ENCODE results near the gene PCDHA8. TPM values are rescaled to one million over a fixed set of nuclear protein-coding genes. Genes with fewer than 3 reads are reported as not detected.
"Not testable (repeated sequence)": the region's sequence is repeated elsewhere in the genome, so short reads cannot be mapped to it uniquely, and the experiment has no call there.

PCDHA8 gene
- total and polyA plus RNA-seq, 5 donors from 2014 or later: not detected

DNA sequence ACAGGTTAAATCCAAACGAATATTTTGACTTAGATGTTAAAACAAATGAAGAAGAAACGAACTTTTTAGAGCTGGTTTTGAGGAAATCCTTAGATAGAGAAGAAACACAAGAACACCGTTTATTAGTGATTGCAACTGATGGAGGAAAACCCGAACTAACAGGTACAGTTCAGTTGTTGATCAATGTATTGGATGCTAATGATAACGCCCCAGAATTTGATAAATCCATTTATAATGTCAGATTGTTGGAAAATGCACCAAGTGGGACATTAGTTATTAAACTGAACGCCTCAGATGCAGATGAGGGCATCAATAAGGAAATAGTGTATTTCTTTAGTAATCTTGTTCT lies 18.7 kb upstream of the PCDHA8 start:
- no peaks in the 10 kb centered on the region for H3K4me1 ChIP-seq (ENCODE audit: control insufficient read depth, insufficient read depth, low read length, poor library complexity, severe bottlenecking)
- H3K27me3 Mint-ChIP-seq: no peaks in the 10 kb centered on the region
- H3K36me3 Mint-ChIP-seq: no peaks in the 10 kb centered on the region
- peaks cover 0 to 25% (median 4%) of the 10 kb centered on the region in 7 donors for H3K9me3 Mint-ChIP-seq
- H3K4me3 ChIP-seq (ENCODE audit: low read depth, low read length): no peak overlapping the region
- H3K36me3 ChIP-seq (ENCODE audit: control insufficient read depth, insufficient read depth, low read length): no peaks in the 10 kb centered on the region
- no peaks in the 10 kb centered on the region for H3K27me3 ChIP-seq (ENCODE audit: control insufficient read depth, insufficient read depth, low read length)
- H3K4me1 Mint-ChIP-seq: no peaks in the 10 kb centered on the region
- H3K27ac Mint-ChIP-seq: no peak overlapping the region
- H3K9me3 ChIP-seq (ENCODE audit: control insufficient read depth in 2 of 2, low read length in 2 of 2): peaks cover 17 to 30% of the 10 kb centered on the region in 2 experiments
- no peak overlapping the region for H3K4me3 Mint-ChIP-seq
- no peak overlapping the region for H3K27ac ChIP-seq (ENCODE audit: insufficient read depth, low read length, poor library complexity, severe bottlenecking)
- no peak for DNase-seq
- ATAC-seq (ENCODE audit: low read depth in 2 of 2): no peak

DNA sequence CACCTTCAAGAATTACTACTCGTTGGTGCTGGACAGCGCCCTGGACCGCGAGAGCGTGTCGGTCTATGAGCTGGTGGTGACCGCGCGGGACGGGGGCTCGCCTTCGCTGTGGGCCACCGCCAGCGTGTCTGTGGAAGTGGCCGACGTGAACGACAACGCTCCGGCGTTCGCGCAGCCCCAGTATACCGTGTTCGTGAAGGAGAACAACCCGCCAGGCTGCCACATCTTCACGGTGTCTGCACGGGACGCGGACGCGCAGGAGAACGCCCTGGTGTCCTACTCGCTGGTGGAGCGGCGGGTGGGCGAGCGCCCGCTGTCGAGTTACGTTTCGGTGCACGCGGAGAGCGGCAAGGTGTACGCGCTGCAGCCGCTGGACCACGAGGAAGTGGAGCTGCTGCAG lies 18.0 kb upstream of the PCDHA8 start:
- not testable (repeated sequence) for H3K27ac ChIP-seq (ENCODE audit: insufficient read depth, low read length, poor library complexity, severe bottlenecking); DNase-seq; ATAC-seq (ENCODE audit: low read depth in 2 of 2); H3K27me3 Mint-ChIP-seq; H3K4me3 Mint-ChIP-seq; H3K27ac Mint-ChIP-seq; H3K4me3 ChIP-seq (ENCODE audit: low read depth, low read length); H3K36me3 ChIP-seq (ENCODE audit: control insufficient read depth, insufficient read depth, low read length); H3K4me1 ChIP-seq (ENCODE audit: control insufficient read depth, insufficient read depth, low read length, poor library complexity, severe bottlenecking); H3K4me1 Mint-ChIP-seq; H3K36me3 Mint-ChIP-seq; H3K27me3 ChIP-seq (ENCODE audit: control insufficient read depth, insufficient read depth, low read length)
- H3K9me3 Mint-ChIP-seq: peaks cover 0 to 27% (median 5%) of the 10 kb centered on the region in 7 donors
- H3K9me3 ChIP-seq (ENCODE audit: control insufficient read depth in 2 of 2, low read length in 2 of 2): peaks cover 19 to 35% of the 10 kb centered on the region in 2 experiments

DNA sequence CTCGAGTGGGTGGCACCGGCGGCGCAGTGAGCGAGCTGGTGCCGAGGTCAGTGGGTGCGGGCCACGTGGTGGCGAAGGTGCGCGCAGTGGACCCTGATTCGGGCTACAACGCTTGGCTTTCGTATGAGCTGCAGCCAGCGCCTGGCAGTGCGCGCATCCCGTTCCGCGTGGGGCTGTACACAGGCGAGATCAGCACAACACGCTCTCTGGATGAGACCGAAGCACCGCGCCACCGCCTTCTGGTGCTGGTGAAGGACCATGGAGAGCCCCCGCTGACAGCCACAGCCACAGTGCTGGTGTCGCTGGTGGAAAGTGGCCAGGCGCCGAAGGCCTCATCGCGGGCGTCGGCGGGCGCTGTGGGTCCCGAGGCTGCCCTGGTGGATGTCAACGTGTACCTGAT lies 17.5 kb upstream of the PCDHA8 start:
- H3K4me3 ChIP-seq (ENCODE audit: low read depth, low read length): no peak overlapping the region
- H3K27ac ChIP-seq (ENCODE audit: insufficient read depth, low read length, poor library complexity, severe bottlenecking): no peak overlapping the region
- H3K9me3 ChIP-seq (ENCODE audit: control insufficient read depth in 2 of 2, low read length in 2 of 2): peaks cover 19 to 35% of the 10 kb centered on the region in 2 experiments
- no peaks in the 10 kb centered on the region for H3K4me1 Mint-ChIP-seq
- no peak for ATAC-seq (ENCODE audit: low read depth in 2 of 2)
- no peak overlapping the region for H3K4me3 Mint-ChIP-seq
- no peak overlapping the region for H3K27ac Mint-ChIP-seq
- no peaks in the 10 kb centered on the region for H3K36me3 ChIP-seq (ENCODE audit: control insufficient read depth, insufficient read depth, low read length)
- H3K27me3 Mint-ChIP-seq: peaks cover 4% of the 10 kb centered on the region
- no peaks in the 10 kb centered on the region for H3K4me1 ChIP-seq (ENCODE audit: control insufficient read depth, insufficient read depth, low read length, poor library complexity, severe bottlenecking)
- H3K27me3 ChIP-seq (ENCODE audit: control insufficient read depth, insufficient read depth, low read length): peaks cover 2% of the 10 kb centered on the region
- H3K36me3 Mint-ChIP-seq: no peaks in the 10 kb centered on the region
- peaks cover 0 to 25% (median 6%) of the 10 kb centered on the region in 7 donors for H3K9me3 Mint-ChIP-seq
- DNase-seq: no peak

DNA sequence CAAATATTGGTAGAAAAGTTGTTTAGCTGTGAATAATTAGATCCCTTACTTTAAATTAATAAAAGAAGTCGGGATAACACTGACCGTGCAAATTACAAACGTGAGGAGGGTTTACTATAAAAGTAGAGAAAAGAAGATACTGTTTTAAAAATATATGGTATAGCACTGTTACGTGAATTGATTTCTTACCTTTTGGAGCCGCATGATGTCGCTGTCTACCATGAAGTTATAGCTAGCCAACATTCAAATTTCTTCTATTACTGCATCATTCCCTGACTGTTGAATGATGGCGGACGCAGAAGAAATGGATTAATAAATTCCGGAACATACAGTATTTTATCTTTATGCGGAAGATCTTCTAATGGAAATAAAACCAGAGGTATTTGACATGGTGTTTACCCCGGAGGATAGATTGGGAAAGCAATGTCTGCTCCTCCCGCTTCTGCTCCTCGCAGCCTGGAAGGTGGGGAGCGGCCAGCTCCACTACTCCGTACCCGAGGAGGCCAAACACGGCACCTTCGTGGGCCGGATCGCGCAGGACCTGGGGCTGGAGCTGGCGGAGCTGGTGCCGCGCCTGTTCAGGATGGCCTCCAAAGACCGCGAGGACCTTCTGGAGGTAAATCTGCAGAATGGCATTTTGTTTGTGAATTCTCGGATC lies 13.2 kb upstream of the PCDHA8 start, which contains the start of gene PCDHA6:
Gene PCDHA6 (plus strand): TSS at position 257 of the 658 bp plus-strand sequence. CDS start 132 bp downstream, at position 389.
- H3K4me1 ChIP-seq (ENCODE audit: control insufficient read depth, insufficient read depth, low read length, poor library complexity, severe bottlenecking): no peaks in the 10 kb centered on the region
- peaks cover 4% of the 10 kb centered on the region for H3K27me3 ChIP-seq (ENCODE audit: control insufficient read depth, insufficient read depth, low read length)
- no peaks in the 10 kb centered on the region for H3K4me1 Mint-ChIP-seq
- DNase-seq (no peak), ATAC-seq (ENCODE audit: low read depth in 2 of 2) (no peak)
- H3K27me3 Mint-ChIP-seq: peaks cover 4% of the 10 kb centered on the region
- peaks cover 2 to 35% (median 4%) of the 10 kb centered on the region in 7 donors for H3K9me3 Mint-ChIP-seq
- no peak within 1 kb of the TSS for H3K4me3 Mint-ChIP-seq
- H3K27ac Mint-ChIP-seq: no peak within 1 kb of the TSS
- no peak within 1 kb of the TSS for H3K4me3 ChIP-seq (ENCODE audit: low read depth, low read length)
- H3K9me3 ChIP-seq (ENCODE audit: control insufficient read depth in 2 of 2, low read length in 2 of 2): peaks cover 11 to 30% of the 10 kb centered on the region in 2 experiments
- no peaks in the 10 kb centered on the region for H3K36me3 ChIP-seq (ENCODE audit: control insufficient read depth, insufficient read depth, low read length)
- H3K27ac ChIP-seq (ENCODE audit: insufficient read depth, low read length, poor library complexity, severe bottlenecking): no peak within 1 kb of the TSS
- H3K36me3 Mint-ChIP-seq: no peaks in the 10 kb centered on the region

DNA sequence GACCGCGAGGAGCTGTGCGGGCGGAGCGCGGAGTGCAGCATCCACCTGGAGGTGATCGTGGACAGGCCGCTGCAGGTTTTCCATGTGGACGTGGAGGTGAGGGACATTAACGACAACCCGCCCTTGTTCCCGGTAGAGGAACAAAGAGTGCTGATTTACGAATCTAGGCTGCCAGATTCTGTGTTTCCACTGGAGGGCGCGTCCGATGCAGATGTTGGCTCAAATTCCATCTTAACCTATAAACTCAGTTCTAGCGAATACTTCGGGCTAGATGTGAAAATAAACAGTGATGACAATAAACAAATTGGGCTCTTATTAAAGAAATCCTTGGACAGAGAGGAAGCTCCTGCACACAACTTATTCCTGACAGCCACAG lies 12.6 kb upstream of the PCDHA8 start:
- H3K36me3 Mint-ChIP-seq: no peaks in the 10 kb centered on the region
- no peak for DNase-seq

DNA sequence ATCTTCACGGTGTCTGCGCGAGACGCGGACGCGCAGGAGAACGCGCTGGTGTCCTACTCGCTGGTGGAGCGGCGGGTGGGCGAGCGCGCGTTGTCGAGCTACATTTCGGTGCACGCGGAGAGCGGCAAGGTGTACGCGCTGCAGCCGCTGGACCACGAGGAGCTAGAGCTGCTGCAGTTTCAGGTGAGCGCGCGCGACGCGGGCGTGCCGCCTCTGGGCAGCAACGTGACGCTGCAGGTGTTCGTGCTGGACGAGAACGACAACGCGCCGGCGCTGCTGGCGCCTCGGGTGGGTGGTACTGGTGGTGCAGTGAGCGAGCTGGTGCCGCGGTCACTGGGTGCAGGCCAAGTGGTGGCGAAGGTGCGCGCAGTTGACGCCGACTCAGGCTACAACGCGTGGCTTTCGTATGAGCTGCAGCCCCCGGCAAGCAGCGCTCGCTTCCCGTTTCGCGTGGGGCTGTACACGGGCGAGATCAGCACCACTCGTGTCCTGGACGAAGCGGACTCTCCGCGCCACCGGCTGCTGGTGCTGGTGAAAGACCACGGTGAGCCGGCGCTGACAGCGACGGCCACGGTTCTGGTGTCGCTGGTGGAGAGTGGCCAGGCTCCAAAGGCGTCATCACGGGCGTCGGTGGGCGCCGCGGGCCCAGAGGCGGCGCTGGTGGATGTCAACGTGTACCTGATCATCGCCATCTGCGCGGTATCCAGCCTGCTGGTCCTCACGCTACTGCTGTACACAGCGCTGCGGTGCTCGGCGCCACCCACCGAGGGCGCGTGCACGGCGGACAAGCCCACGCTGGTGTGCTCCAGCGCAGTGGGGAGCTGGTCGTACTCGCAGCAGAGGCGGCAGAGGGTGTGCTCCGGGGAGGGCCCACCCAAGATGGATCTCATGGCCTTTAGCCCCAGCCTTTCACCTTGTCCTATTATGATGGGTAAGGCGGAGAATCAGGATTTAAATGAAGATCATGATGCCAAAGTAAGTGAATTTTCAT lies 11.2 kb upstream of the PCDHA8 start:
- H3K27me3 ChIP-seq (ENCODE audit: control insufficient read depth, insufficient read depth, low read length); H3K27me3 Mint-ChIP-seq; H3K27ac Mint-ChIP-seq; H3K4me1 Mint-ChIP-seq; H3K4me3 ChIP-seq (ENCODE audit: low read depth, low read length); H3K36me3 ChIP-seq (ENCODE audit: control insufficient read depth, insufficient read depth, low read length); H3K4me1 ChIP-seq (ENCODE audit: control insufficient read depth, insufficient read depth, low read length, poor library complexity, severe bottlenecking); DNase-seq; ATAC-seq (ENCODE audit: low read depth in 2 of 2); H3K36me3 Mint-ChIP-seq; H3K4me3 Mint-ChIP-seq; H3K27ac ChIP-seq (ENCODE audit: insufficient read depth, low read length, poor library complexity, severe bottlenecking): not testable (repeated sequence)
- H3K9me3 Mint-ChIP-seq: peaks cover 2 to 40% (median 6%) of the 10 kb centered on the region in 7 donors
- peaks cover 16 to 24% of the 10 kb centered on the region in 2 experiments for H3K9me3 ChIP-seq (ENCODE audit: control insufficient read depth in 2 of 2, low read length in 2 of 2)

More for the DNA sequence above, 12.6 kb upstream of the PCDHA8 start:
- Histone ChIP-seq H3K27ac (ENCODE audit: insufficient read depth, low read length, poor library complexity, severe bottlenecking) (no peak overlapping the region), H3K27me3 (ENCODE audit: control insufficient read depth, insufficient read depth, low read length) (peaks cover 4% of the 10 kb centered on the region), H3K36me3 (ENCODE audit: control insufficient read depth, insufficient read depth, low read length) (no peaks in the 10 kb centered on the region), H3K4me1 (ENCODE audit: control insufficient read depth, insufficient read depth, low read length, poor library complexity, severe bottlenecking) (no peaks in the 10 kb centered on the region), H3K9me3 (ENCODE audit: control insufficient read depth in 2 of 2, low read length in 2 of 2) (peaks cover 11 to 27% of the 10 kb centered on the region in 2 experiments), H3K4me3 (ENCODE audit: low read depth, low read length) (no peak overlapping the region)
- peaks cover 2 to 37% (median 5%) of the 10 kb centered on the region in 7 donors for H3K9me3 Mint-ChIP-seq
- no peak overlapping the region for H3K27ac Mint-ChIP-seq
- peaks cover 9% of the 10 kb centered on the region for H3K27me3 Mint-ChIP-seq
- H3K4me3 Mint-ChIP-seq: no peak overlapping the region
- no peaks in the 10 kb centered on the region for H3K4me1 Mint-ChIP-seq
- no peak for ATAC-seq (ENCODE audit: low read depth in 2 of 2)

DNA sequence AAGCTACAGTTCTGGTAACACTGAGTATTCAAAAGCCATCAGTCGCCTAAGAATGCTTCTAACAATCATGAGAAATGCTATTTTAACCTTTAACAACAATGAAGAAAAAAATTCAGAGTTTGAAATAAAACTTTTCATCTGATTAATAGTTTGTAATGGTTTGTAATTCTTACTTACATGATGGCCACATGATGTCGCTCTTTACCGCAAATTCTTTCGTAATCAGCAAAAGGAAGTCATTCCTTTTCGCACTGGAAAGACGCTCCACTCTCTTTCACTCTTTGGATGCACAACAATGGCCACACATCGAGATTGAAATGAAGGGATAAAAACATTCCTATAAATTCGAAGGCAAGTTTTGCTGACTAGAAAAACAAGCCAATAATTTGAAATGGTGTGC lies 7.0 kb upstream of the PCDHA8 start, which contains the start of gene PCDHA7:
Gene PCDHA7 (plus strand): TSS at position 277 of the 400 bp plus-strand sequence. CDS start 115 bp downstream, at position 392.
- Histone ChIP-seq H3K9me3 (ENCODE audit: control insufficient read depth in 2 of 2, low read length in 2 of 2) (peaks cover 12 to 22% of the 10 kb centered on the region in 2 experiments), H3K27ac (ENCODE audit: insufficient read depth, low read length, poor library complexity, severe bottlenecking) (no peak within 1 kb of the TSS), H3K36me3 (ENCODE audit: control insufficient read depth, insufficient read depth, low read length) (no peaks in the 10 kb centered on the region), H3K27me3 (ENCODE audit: control insufficient read depth, insufficient read depth, low read length) (peaks cover 3% of the 10 kb centered on the region), H3K4me1 (ENCODE audit: control insufficient read depth, insufficient read depth, low read length, poor library complexity, severe bottlenecking) (no peaks in the 10 kb centered on the region), H3K4me3 (ENCODE audit: low read depth, low read length) (no peak within 1 kb of the TSS)
- Mint-ChIP-seq H3K27me3 (peaks cover 5% of the 10 kb centered on the region), H3K27ac (no peak within 1 kb of the TSS), H3K4me3 (no peak within 1 kb of the TSS), H3K4me1 (no peaks in the 10 kb centered on the region), H3K36me3 (no peaks in the 10 kb centered on the region), H3K9me3 (peaks cover 1 to 28% (median 5%) of the 10 kb centered on the region in 7 donors)
- ATAC-seq (ENCODE audit: low read depth in 2 of 2): no peak
- no peak for DNase-seq
